HG02798 (cell line): ENCODE results near the gene LRRC10B.

Experiments used
- ATAC-seq: cut with Tn5 transposase; IDR thresholded peaks from one replicate; pipeline ENCODE4 v1.9.1; 2021; ENCODE audit warnings: mild to moderate bottlenecking; ENCODE audit not compliant: unreplicated experiment, poor library complexity

LRRC10B gene

GRCh38 chr11:61486011-61486620, 22.4 kb upstream of the LRRC10B start:
- no peak for ATAC-seq

GRCh38 chr11:61486779-61487178, 21.8 kb upstream of the LRRC10B start:
- no peak for ATAC-seq

GRCh38 chr11:61487342-61488025, 21.1 kb upstream of the LRRC10B start:
- ATAC-seq = no peak

GRCh38 chr11:61488651-61489291, 19.8 kb upstream of the LRRC10B start:
- ATAC-seq = no peak

GRCh38 chr11:61489833-61490721, 18.5 kb upstream of the LRRC10B start:
- ATAC-seq = no peak

- ATAC-seq = no peak
Measured at GRCh38 chr11:61491736-61492395, 16.7 kb upstream of the LRRC10B start.

GRCh38 chr11:61494381-61494961, 14.1 kb upstream of the LRRC10B start:
- ATAC-seq = no peak

- no peak for ATAC-seq
Measured at GRCh38 chr11:61495801-61496601, 12.5 kb upstream of the LRRC10B start.

- no peak for ATAC-seq
Measured at GRCh38 chr11:61496602-61497400, 11.7 kb upstream of the LRRC10B start.

- no peak for ATAC-seq
Measured at GRCh38 chr11:61497473-61497872, 11.1 kb upstream of the LRRC10B start.

GRCh38 chr11:61497876-61498275, 10.7 kb upstream of the LRRC10B start:
- no peak for ATAC-seq

- ATAC-seq = no peak
Measured at GRCh38 chr11:61498767-61499341, 9.7 kb upstream of the LRRC10B start.

GRCh38 chr11:61499816-61500491, 8.6 kb upstream of the LRRC10B start:
- no peak for ATAC-seq

GRCh38 chr11:61502522-61502921, 6.0 kb upstream of the LRRC10B start:
- ATAC-seq = no peak

- ATAC-seq = no peak
Measured at GRCh38 chr11:61503135-61503770, 5.3 kb upstream of the LRRC10B start.

- no peak for ATAC-seq
Measured at GRCh38 chr11:61505106-61505505, 3.4 kb upstream of the LRRC10B start.

GRCh38 chr11:61505640-61506155, 2.9 kb upstream of the LRRC10B start:
- ATAC-seq = no peak
